Measurements from ENCODE around the gene UPK1B. TPM values are rescaled to one million over a fixed set of nuclear protein-coding genes. Genes with fewer than 3 reads are reported as not detected.

The UPK1B gene
- total and polyA plus RNA-seq, 11 donors, result 20.4 TPM; not detected in 10

DNA sequence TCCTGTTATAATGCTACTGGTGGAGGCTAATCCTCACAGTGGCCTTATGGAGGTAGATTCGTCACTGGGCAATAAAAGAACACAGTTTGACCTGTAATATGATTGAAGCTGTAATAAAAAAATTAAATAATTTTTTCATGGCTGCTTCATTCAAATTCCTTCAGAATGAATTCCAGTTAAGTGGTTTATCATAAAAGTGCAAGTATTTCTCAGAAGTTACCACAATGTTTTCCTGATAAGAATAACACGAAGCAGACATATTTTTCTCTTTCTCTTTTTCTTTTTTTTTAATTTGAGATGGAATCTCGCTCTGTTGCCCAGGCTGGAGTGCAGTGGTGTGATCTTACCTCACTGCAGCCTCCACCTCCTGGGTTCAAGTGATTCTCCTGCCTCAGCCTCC lies 51.7 kb downstream of the UPK1B start:
- H3K4me1 ChIP-seq, result no peaks in the 10 kb centered on the region
- WGBS, 4 donors, result 85 to 91% (median 86%) methylated on average over 3 of the region's 3 CpGs
- ATAC-seq (no peak), DNase-seq (no peak)
- no peak overlapping the region for H3K4me3 ChIP-seq
- TF ChIP-seq CTCF (IDR thresholded peaks at IDR 0.05), result no peak
- TF ChIP-seq POLR2A (IDR thresholded peaks at IDR 0.05), result no peak
- no peaks in the 10 kb centered on the region for H3K27me3 ChIP-seq
- H3K36me3 ChIP-seq, result peaks cover 0 to 97% (median 93%) of the 10 kb centered on the region in 9 donors
- H3K27ac ChIP-seq, result no peak overlapping the region
- H3K9me3 ChIP-seq, result no peaks in the 10 kb centered on the region
- intact Hi-C loops (cut with DNase I), result no loop called here

DNA sequence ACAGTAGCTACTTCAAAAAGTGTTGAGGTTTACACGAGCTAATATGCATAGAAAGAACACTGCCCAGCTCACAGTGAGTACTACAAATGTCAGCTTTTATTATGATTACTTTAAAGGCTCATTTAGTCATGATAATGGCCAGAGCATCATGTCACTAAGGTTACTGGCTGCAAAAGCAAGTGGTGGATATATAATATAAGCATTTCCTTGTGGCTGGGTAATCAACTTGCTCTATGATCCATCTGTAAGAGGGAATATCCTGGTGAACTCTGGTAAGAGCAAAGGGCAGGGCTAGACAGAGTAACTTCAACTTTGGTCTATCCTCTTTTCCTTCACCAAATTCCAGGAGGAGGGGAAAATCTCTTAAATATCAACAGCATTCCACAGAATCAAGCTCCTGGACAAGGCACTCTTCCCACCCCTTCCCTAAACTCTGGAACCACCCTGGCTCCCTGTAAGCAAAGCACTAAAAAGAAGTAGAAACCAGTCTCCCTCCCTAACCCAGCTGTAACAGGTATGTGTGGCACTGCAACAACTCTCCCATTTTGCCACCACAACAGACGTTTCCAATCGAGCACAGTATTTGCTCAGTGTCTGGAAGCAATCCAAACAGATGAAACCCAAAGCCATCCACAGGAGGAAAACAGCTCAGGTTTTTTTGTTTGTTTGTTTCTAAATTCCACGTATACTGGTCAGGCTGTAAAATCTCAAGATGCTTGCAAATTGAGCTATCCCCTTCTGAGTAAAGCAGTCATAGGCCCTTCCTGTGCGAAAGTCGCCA lies 53.9 kb downstream of the UPK1B start:
- Histone ChIP-seq H3K9me3 (no peaks in the 10 kb centered on the region), H3K4me1 (no peaks in the 10 kb centered on the region), H3K27me3 (no peaks in the 10 kb centered on the region), H3K4me3 (no peak overlapping the region), H3K27ac (no peak overlapping the region), H3K36me3 (peaks cover 0 to 94% (median 84%) of the 10 kb centered on the region in 9 donors)
- DNase-seq, result no peak
- TF ChIP-seq POLR2A (IDR thresholded peaks at IDR 0.05) (no peak), CTCF (IDR thresholded peaks at IDR 0.05) (no peak)
- ATAC-seq, result no peak
- WGBS, 4 donors, result 82 to 86% (median 83%) methylated on average over 6 of the region's 6 CpGs
- intact Hi-C loops (cut with DNase I), result no loop called here

- H3K4me1 ChIP-seq, result no peaks in the 10 kb centered on the region
- no peaks in the 10 kb centered on the region for H3K9me3 ChIP-seq
- peaks cover 0 to 94% (median 84%) of the 10 kb centered on the region in 9 donors for H3K36me3 ChIP-seq
- 93 to 99% (median 97%) methylated on average over 2 of the region's 2 CpGs for WGBS, 4 donors
- H3K27me3 ChIP-seq, result no peaks in the 10 kb centered on the region
- no peak overlapping the region for H3K27ac ChIP-seq
- TF ChIP-seq CTCF (IDR thresholded peaks at IDR 0.05) (no peak), POLR2A (IDR thresholded peaks at IDR 0.05) (no peak)
- no peak for ATAC-seq
- intact Hi-C loops (cut with DNase I), result no loop called here
- H3K4me3 ChIP-seq, result no peak overlapping the region
- DNase-seq, result no peak
These were observed 55.2 kb downstream of the UPK1B start for GRCh38 chr3:119228373-119229145.

DNA sequence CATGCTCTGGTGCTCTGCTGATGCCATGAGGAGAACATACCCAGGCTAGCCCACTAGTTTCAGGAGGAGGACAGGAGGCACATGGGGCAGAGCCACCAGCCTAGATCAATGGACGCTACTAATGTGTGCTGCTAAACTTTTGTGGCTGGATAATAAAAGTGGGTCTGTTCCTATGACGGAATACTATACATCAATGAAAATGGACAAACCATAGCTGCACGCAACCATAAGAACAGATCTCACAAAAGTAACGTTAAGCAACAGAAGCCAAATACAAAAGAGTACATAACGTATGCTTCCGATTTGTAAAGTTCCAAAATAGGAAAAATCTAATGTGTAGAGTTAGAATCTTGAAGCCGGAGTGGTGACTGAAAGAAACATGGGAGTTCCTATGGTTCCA lies 55.8 kb downstream of the UPK1B start:
- no peaks in the 10 kb centered on the region for H3K27me3 ChIP-seq
- H3K27ac ChIP-seq, result no peak overlapping the region
- H3K9me3 ChIP-seq, result no peaks in the 10 kb centered on the region
- WGBS, 4 donors, result 69 to 99% (median 91%) methylated on average over 7 of the region's 7 CpGs
- DNase-seq (no peak), ATAC-seq (no peak)
- H3K4me3 ChIP-seq, result no peak overlapping the region
- TF ChIP-seq POLR2A (IDR thresholded peaks at IDR 0.05), result no peak
- no peak for TF ChIP-seq CTCF (IDR thresholded peaks at IDR 0.05)
- intact Hi-C loops (cut with DNase I), result no loop called here
- H3K4me1 ChIP-seq, result no peaks in the 10 kb centered on the region
- H3K36me3 ChIP-seq, result peaks cover 0 to 92% (median 81%) of the 10 kb centered on the region in 9 donors

Data from heart left ventricle (tissue), 16 donors.